Right lung (tissue), 5 donors: ENCODE data around the gene TMEM52B. TPM values are rescaled to one million over a fixed set of nuclear protein-coding genes. Genes with fewer than 3 reads are reported as not detected.

Source experiments
- DNase-seq, 2 donors: peaks; one replicate each; pipeline ENCODE4 v3.0.0-alpha.2; 2013
- polyA plus RNA-seq, 5 donors: library from polyadenylated mRNA; unstranded; fragments of 120-200 nt; gene quantifications; one replicate each; pipeline versions ENCODE4 v1.2.1 to v1.2.3, GENCODE V29; 2013; ENCODE audit warnings: inconsistent platforms in 1 of 5, low replicate concordance in 1 of 5; ENCODE audit not compliant: insufficient read length in 5 of 5, insufficient read depth in 1 of 5

Gene TMEM52B
- polyA plus RNA-seq, 5 donors = 0.11 to 0.82 (median 0.22) TPM

DNA sequence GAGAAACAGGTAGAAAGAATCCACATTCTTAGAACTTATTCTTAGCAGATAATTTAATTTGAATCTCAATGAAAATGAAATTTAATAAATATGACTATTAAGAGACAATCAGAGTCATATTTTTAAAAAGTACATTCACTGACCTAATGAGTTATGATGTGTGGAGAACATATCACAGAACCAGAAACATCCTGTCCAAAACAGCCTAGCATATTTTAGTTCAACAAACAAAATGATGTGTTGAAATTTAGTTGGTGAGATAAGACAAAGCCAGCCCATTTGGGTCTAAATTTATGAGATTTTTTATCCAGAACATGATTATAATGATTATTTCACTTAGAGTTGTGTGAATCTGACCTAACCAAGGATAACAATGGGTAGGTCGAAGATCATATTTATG lies 59.7 kb downstream of the TMEM52B start:
- DNase-seq = peak; percentile 25 to 34

GRCh38 chr12:10241290-10241689 lies 62.5 kb downstream of the TMEM52B start:
- DNase-seq = no peak

Other genes with a start within 250 kb of the TMEM52B start
- not detected for gene CLEC2A, start 246.7 kb upstream of the TMEM52B start, polyA plus RNA-seq
- gene CLEC12A, start 207.6 kb upstream of the TMEM52B start, polyA plus RNA-seq = 1 to 10 TPM in 3 of 5 donors, under 1 TPM in 2; 0.55 to 2.1 (median 1.2) TPM
- gene CLEC1B, start 179.9 kb upstream of the TMEM52B start, polyA plus RNA-seq = 1 to 10 TPM; 1.3 to 3.0 (median 2.5) TPM
- under 1 TPM in 4 of 5 donors, not detected in 1; 0.07 to 0.42 (median 0.29) TPM for gene CLEC12B, start 168.4 kb upstream of the TMEM52B start, polyA plus RNA-seq
- gene CLEC9A, start 148.3 kb upstream of the TMEM52B start, polyA plus RNA-seq = 1 to 10 TPM; 1.3 to 2.5 (median 1.8) TPM
- gene CLEC1A, start 80.0 kb upstream of the TMEM52B start, polyA plus RNA-seq = 10 to 100 TPM; 18.5 to 24.4 (median 19.9) TPM
- gene CLEC7A, start 48.8 kb upstream of the TMEM52B start, polyA plus RNA-seq = 1 to 10 TPM; 2.4 to 3.7 (median 2.8) TPM
- gene OLR1, start 6.9 kb upstream of the TMEM52B start, polyA plus RNA-seq = 1 to 10 TPM in 2 of 5 donors, under 1 TPM in 3; 0.31 to 1.8 (median 0.54) TPM
- gene GABARAPL1, start 33.8 kb downstream of the TMEM52B start, polyA plus RNA-seq = 10 to 100 TPM; 34.2 to 53.1 (median 45.0) TPM
- gene KLRD1, start 128.8 kb downstream of the TMEM52B start, polyA plus RNA-seq = 1 to 10 TPM; 1.0 to 2.2 (median 1.4) TPM
- gene KLRK1, start 211.0 kb downstream of the TMEM52B start, polyA plus RNA-seq = 1 to 10 TPM in 4 of 5 donors, under 1 TPM in 1; 0.98 to 3.0 (median 1.5) TPM
- under 1 TPM in 4 of 5 donors, not detected in 1; 0.36 to 0.85 (median 0.41) TPM for gene KLRC4, start 230.7 kb downstream of the TMEM52B start, polyA plus RNA-seq
- under 1 TPM in 4 of 5 donors, not detected in 1; 0.15 to 0.59 (median 0.27) TPM for gene KLRC3, start 241.6 kb downstream of the TMEM52B start, polyA plus RNA-seq